SK-N-SH (cell line): ENCODE measurements around the gene ADAMTS14. TPM values are rescaled to one million over a fixed set of nuclear protein-coding genes. Genes with fewer than 3 reads are reported as not detected.
"Not testable (repeated sequence)": the region's sequence is repeated elsewhere in the genome, so short reads cannot be mapped to it uniquely, and the experiment has no call there.

Experiments
- CTCF ChIA-PET: fragments of 300-600, 350-600 bp; formaldehyde crosslinking; extraction: SDS; loops from one replicate; lab custom pipeline; 2021; lab: Yijun Ruan, JAX
- POLR2A ChIA-PET: fragments of 350-600 bp; sonication (Branson Sonifier 250); formaldehyde crosslinking; extraction: SDS; loops from one replicate; lab custom pipeline; 2020; ENCODE audit warnings: antibody characterized with exemption, inconsistent platforms; lab: Yijun Ruan, JAX
- DNase-seq: peaks from one replicate; pipeline ENCODE4 v3.0.0; 2012
- H2AFZ ChIP-seq: fragments of 200-600 bp; sonication (generic); 2 replicates; pipeline ENCODE4 v1.8.1; 2016; ENCODE audit warnings: antibody characterized with exemption, mild to moderate bottlenecking, low read depth
- H3F3A ChIP-seq: fragments of 200-600 bp; sonication (generic); replicated peaks from 2 replicates; pipeline ENCODE3; 2016; ENCODE audit warnings: antibody characterized with exemption, mild to moderate bottlenecking; ENCODE audit not compliant: insufficient read depth
- H3K27ac ChIP-seq, 2 experiments: fragments of 200-500 bp in 1 of 2; fragments of 200-600 bp in 1 of 2; sonication (Bioruptor generic) in 1 of 2; sonication (generic), shearing (Covaris generic) in 1 of 2; 2 replicates each; pipeline versions ENCODE4 v1.5.1 to v1.6.1; 2014 to 2016; ENCODE audit warnings: low read depth in 2 of 2, inconsistent platforms in 1 of 2, low read length in 1 of 2, mild to moderate bottlenecking in 1 of 2, mixed read lengths in 1 of 2
- H3K27me3 ChIP-seq: fragments of 200-600 bp; sonication (generic), shearing (Covaris generic); 2 replicates; pipeline ENCODE4 v1.6.1; 2016; ENCODE audit warnings: mixed run types; ENCODE audit not compliant: insufficient read depth
- H3K36me3 ChIP-seq, 2 experiments: fragments of 200-500 bp in 1 of 2; fragments of 200-600 bp in 1 of 2; sonication (Bioruptor generic) in 1 of 2; sonication (generic) in 1 of 2; replicated peaks in 1 of 2; 2 replicates each; pipeline versions ENCODE3 to v1.5.1; 2014 to 2016; ENCODE audit warnings: low read length in 1 of 2, mild to moderate bottlenecking in 1 of 2; ENCODE audit not compliant: insufficient read depth in 2 of 2, control insufficient read depth in 1 of 2
- H3K4me1 ChIP-seq, 2 experiments: fragments of 200-500 bp in 1 of 2; fragments of 200-600 bp in 1 of 2; sonication (Bioruptor generic) in 1 of 2; sonication (generic), shearing (Covaris generic) in 1 of 2; 2 replicates each; pipeline versions ENCODE4 v1.5.1 to v1.6.1; 2014 to 2016; ENCODE audit warnings: low read depth in 1 of 2, low read length in 1 of 2, mixed run types in 1 of 2; ENCODE audit not compliant: insufficient read depth in 2 of 2, control insufficient read depth in 1 of 2
- H3K4me2 ChIP-seq: fragments of 200-600 bp; sonication (generic), shearing (Covaris generic); 2 replicates; pipeline ENCODE4 v1.6.1; 2017; ENCODE audit warnings: mixed run types
- H3K4me3 ChIP-seq, 2 experiments: fragments of 200-500 bp in 1 of 2; fragments of 200-600 bp in 1 of 2; sonication (Bioruptor generic) in 1 of 2; sonication (generic), shearing (Covaris generic) in 1 of 2; 2 replicates each; pipeline versions ENCODE4 v1.5.1 to v1.8.1; 2014 to 2016; ENCODE audit warnings: low read depth in 2 of 2, inconsistent platforms in 1 of 2, low read length in 1 of 2, mild to moderate bottlenecking in 1 of 2, mixed read lengths in 1 of 2, moderate library complexity in 1 of 2
- H3K79me2 ChIP-seq: fragments of 200-600 bp; sonication (generic); 2 replicates; pipeline ENCODE4 v1.8.1; 2017; ENCODE audit warnings: mild to moderate bottlenecking; ENCODE audit not compliant: insufficient read depth
- H3K9ac ChIP-seq: fragments of 200-600 bp; sonication (generic); 2 replicates; pipeline ENCODE4 v1.6.1; 2017; ENCODE audit warnings: mixed run types
- H3K9me2 ChIP-seq: fragments of 200-600 bp; sonication (generic); 2 replicates; pipeline ENCODE4 v1.6.1; 2017; ENCODE audit warnings: mixed run types
- H3K9me3 ChIP-seq: fragments of 200-600 bp; sonication (generic); 2 replicates; pipeline ENCODE4 v1.6.1; 2017; ENCODE audit warnings: mixed run types, mild to moderate bottlenecking, moderate library complexity
- H4K20me1 ChIP-seq: fragments of 200-600 bp; sonication (generic); 2 replicates; pipeline ENCODE4 v1.6.1; 2017; ENCODE audit warnings: mild to moderate bottlenecking, mixed run types; ENCODE audit not compliant: insufficient read depth
- EP300 ChIP-seq, 2 experiments: IDR thresholded peaks; 2 replicates each; pipeline versions ENCODE4 v1.4.0 to v1.6.1; 2012; ENCODE audit warnings: borderline replicate concordance in 1 of 2, low read depth in 1 of 2, low read length in 1 of 2
- FOSL2 ChIP-seq: IDR thresholded peaks from 2 replicates; pipeline ENCODE4 v1.4.0; 2012; ENCODE audit warnings: low read depth, mild to moderate bottlenecking, moderate library complexity, borderline replicate concordance
- FOXJ3 ChIP-seq: sonication (generic); formaldehyde crosslinking; IDR thresholded peaks from 2 replicates; pipeline ENCODE4 v1.5.1; 2020; ENCODE audit warnings: mild to moderate bottlenecking, missing genetic modification reagents
- MEF2A ChIP-seq: IDR thresholded peaks from 2 replicates; pipeline ENCODE4 v1.4.0; 2012; ENCODE audit warnings: low read depth, borderline replicate concordance
- NFIC ChIP-seq: IDR thresholded peaks from 2 replicates; pipeline ENCODE4 v1.4.0; 2012; ENCODE audit warnings: borderline replicate concordance
- PBX3 ChIP-seq: IDR thresholded peaks from 2 replicates; pipeline ENCODE4; 2012
- RXRA ChIP-seq: IDR thresholded peaks from 2 replicates; pipeline ENCODE4 v1.4.0; 2012; ENCODE audit warnings: low read depth, mild to moderate bottlenecking, borderline replicate concordance
- USF1 ChIP-seq: IDR thresholded peaks from 2 replicates; pipeline ENCODE4 v1.4.0; 2012; ENCODE audit warnings: low read depth, borderline replicate concordance
- YY1 ChIP-seq: IDR thresholded peaks from 2 replicates; pipeline ENCODE4 v1.4.0; 2012; ENCODE audit warnings: low read depth, mild to moderate bottlenecking
- WGBS: methylation state at CpG from one replicate; pipeline ENCODE4 v1.1.6; 2017; ENCODE audit warnings: low lambda C conversion rate; 5-methylcytosine and 5-hydroxymethylcytosine counted together
- polyA plus RNA-seq, 3 experiments: library from polyadenylated mRNA; depleted of rRNA; stranded (reverse); fragments of >200 nt; gene quantifications; 2 replicates each; pipeline ENCODE4 v1.2.3, GENCODE V29; 2012

ADAMTS14 gene
- polyA plus RNA-seq, 1 of the 3 experiments (the other 2 are of a cell fraction), result 1.1 TPM

DNA sequence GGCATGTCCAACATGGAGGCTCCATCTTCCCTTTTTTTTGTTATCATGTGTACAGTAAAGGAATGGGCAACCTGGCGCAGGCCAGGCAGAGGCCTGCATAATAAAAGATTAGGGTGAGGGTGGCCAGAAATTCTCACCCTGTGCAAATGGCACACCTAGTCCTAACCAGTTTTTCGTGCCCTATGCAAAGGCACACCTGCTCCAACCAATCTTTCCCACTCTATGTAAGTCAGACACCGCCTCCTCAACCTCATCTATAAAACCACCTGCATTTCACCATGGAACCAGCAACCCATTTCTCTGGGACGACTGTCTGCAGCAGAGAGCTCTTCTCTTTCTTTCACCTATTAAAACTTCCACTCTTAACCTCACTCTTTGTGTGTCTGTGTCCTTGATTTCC, 96.8 kb downstream of the ADAMTS14 start:
- CTCF ChIA-PET, result interaction anchor here (1.9 kb wide), 1 partner anchor 9 kb away, joined by 9 read pairs; no protein-coding TSS in a partner anchor
- Histone ChIP-seq H2AFZ (no peak overlapping the region), H3K27ac (no peak overlapping the region), H3F3A (no peaks in the 10 kb centered on the region), H3K9me3 (no peaks in the 10 kb centered on the region), H3K36me3 (no peaks in the 10 kb centered on the region), H3K79me2 (no peaks in the 10 kb centered on the region), H3K9ac (no peak overlapping the region), H3K27me3 (no peaks in the 10 kb centered on the region; the same call in 1 of the 2 replicates), H3K4me1 (no peaks in the 10 kb centered on the region; a peak in 1 of 4 replicates), H3K4me3 (no peak overlapping the region), H4K20me1 (no peaks in the 10 kb centered on the region), H3K4me2 (no peak overlapping the region), H3K9me2 (no peaks in the 10 kb centered on the region)
- DNase-seq, result no peak
- WGBS, result 32% methylated on average over 4 of the region's 4 CpGs
- POLR2A ChIA-PET, result no interaction called here
- TF ChIP-seq FOSL2, result no peak

GRCh38 chr10:70770001-70770400, 97.7 kb downstream of the ADAMTS14 start:
- Histone ChIP-seq H3K27me3 (no peaks in the 10 kb centered on the region; the same call in 1 of the 2 replicates), H2AFZ (no peak overlapping the region), H3K9ac (no peak overlapping the region), H3K36me3 (no peaks in the 10 kb centered on the region), H3F3A (no peaks in the 10 kb centered on the region), H3K4me1 (no peaks in the 10 kb centered on the region; a peak in 1 of 4 replicates), H3K9me2 (no peaks in the 10 kb centered on the region), H3K4me3 (no peak overlapping the region), H4K20me1 (no peaks in the 10 kb centered on the region), H3K9me3 (no peaks in the 10 kb centered on the region), H3K4me2 (no peak overlapping the region), H3K27ac (no peak overlapping the region), H3K79me2 (no peaks in the 10 kb centered on the region)
- POLR2A ChIA-PET, result no interaction called here
- DNase-seq, result no peak
- CTCF ChIA-PET, result interaction anchor here (1.7 kb wide), 1 partner anchor 10 kb away, joined by 9 read pairs; no protein-coding TSS in a partner anchor
- 75% methylated on average over 2 of the region's 2 CpGs for WGBS
- TF ChIP-seq RXRA (no peak), PBX3 (no peak), EP300 (IDR thresholded peaks at IDR 0.05; ENCODE audit: borderline replicate concordance in 1 of 2, low read depth in 1 of 2, low read length in 1 of 2) (no peak), NFIC (no peak), USF1 (no peak), FOSL2 (no peak), FOXJ3 (CRISPR knock-in tag) (no peak), YY1 (no peak), MEF2A (no peak)

DNA sequence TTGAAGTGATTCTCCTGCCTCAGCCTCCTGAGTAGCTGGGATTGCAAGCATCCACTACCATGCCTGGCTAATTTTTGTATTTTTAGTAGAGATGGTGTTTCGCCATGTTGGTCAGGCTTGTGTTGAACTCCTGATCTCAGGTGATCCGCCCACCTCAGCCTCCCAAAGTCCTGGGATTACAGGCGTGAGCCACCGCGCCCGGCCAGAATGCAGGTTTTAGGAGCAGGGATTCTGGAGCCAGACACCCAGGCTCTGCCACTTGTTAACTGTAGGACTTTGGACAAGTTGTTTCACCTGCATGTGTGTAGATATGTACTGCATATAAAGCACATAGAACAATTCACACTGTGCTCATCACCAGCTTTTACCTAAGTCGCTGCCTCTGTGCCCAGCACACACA, 98.2 kb downstream of the ADAMTS14 start:
- H3K9ac ChIP-seq, H3K4me3 ChIP-seq, H2AFZ ChIP-seq, H4K20me1 ChIP-seq, H3K27me3 ChIP-seq, H3K36me3 ChIP-seq, H3K27ac ChIP-seq, H3K4me2 ChIP-seq, H3K9me2 ChIP-seq, DNase-seq, H3K79me2 ChIP-seq, H3F3A ChIP-seq, H3K9me3 ChIP-seq, POLR2A ChIA-PET, H3K4me1 ChIP-seq: not testable (repeated sequence)
- WGBS, result 71% methylated on average over 7 of the region's 7 CpGs
- CTCF ChIA-PET, result interaction anchor here (0.8 to 1.7 kb wide), 2 partner anchors 11 to 309 kb away, joined by 4 to 9 read pairs; no protein-coding TSS in a partner anchor
